Measurements from ENCODE around the gene CLEC5A.
"Not testable (repeated sequence)": the region's sequence is repeated elsewhere in the genome, so short reads cannot be mapped to it uniquely, and the experiment has no call there.

CLEC5A gene

DNA sequence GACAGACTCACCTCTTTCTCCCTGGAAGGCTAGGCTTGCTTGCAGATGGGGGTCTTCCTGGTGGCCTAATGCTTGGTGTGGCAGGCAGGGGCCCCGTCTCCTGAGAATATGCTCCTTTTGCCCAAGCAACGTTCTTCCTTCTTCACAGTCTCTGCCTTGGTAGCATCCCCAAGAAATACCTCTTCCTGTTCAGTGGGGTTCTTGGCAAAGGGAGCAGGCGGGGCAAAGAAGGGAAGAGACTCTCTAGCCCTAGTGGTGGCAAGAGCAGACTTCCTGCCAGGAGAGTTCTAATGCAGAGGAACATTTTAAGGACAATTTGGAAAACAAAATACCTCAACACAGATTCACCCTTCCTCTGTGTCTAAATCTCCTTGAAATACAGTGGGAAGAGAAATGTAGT, at the start of gene CLEC5A:
Gene CLEC5A (minus strand): TSS at position 179 of the 400 bp plus-strand sequence. CDS start 682 bp downstream, outside the sequence.
- no peak for DNase-seq (ENCODE audit: low spot score)

DNA sequence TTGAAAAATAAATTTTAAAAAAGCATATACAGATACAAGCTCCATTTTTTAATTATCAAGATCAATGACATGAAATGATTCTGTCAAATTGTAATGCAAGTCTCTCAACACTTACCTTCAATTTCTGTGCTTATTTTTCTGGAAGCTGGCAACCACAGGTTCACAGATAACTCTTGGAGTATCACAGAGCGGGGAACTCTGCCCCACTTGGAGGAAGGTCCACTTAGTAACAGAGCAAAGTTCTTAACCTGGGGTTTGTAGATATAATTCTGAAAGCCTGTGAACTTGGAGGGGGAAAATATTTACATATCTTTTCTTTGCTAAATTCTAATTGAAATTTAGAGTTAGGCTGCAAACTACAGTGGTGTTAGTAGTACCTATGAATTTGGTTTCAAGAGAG, 46.6 kb upstream of the CLEC5A start:
- DNase-seq (ENCODE audit: low spot score): no peak

DNA sequence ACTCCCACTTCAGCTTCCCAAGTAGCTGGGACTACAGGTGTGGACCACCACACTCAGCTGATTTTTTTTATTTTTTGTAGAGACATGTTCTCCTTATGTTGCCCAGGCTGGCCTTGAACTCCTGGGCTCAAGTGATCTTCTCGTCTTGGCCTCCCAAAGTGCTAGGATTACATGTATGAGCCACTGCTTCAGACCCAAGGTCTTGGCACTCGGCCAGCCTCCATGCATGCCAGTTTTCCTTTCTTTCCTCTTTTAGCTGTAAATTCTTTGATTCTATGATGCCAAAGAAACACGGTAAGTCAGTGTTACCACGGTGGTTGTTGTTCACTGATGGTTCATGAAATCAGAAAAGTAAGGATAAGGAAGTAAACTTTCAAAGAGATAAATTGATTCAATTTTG, 45.9 kb upstream of the CLEC5A start:
- no peak for DNase-seq (ENCODE audit: low spot score)

DNA sequence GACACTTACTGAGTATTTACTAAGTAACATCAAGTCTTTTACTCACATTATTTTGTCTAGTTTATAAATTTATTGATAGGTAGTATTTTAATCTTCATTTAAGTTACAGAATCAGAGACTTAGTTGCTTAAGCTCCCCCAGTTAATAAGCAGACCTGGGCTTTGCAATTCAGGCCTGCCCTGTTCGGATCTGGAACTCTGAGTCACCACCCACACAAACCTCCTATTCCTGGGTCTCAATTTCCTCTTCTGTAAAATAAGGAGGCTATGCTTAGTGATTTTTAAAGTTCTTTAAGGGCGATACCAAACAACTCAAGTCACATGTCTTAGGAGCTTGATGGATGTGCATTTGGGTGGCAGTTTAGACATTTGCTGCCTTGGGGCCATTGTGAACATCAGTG, 45.4 kb upstream of the CLEC5A start:
- DNase-seq (ENCODE audit: low spot score): no peak

DNA sequence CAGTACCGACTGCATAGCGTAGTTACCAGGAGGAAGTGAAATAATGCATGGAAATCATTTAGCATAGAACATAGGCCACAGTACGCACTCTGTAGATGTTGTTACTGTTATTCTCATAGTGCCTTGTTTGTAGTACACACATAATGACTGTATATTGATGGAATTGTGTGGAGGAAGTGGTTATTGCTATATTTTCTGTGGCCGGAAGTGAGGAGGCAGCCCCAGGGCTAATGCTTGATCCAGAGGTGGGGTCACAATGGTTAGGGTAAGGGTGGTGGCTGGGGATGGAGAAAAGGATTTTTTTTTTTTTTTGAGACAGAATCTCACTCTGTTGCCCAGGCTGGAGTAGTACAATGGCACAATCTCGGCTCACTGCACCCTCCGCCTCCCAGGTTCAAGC, 44.4 kb upstream of the CLEC5A start:
- no peak for DNase-seq (ENCODE audit: low spot score)

DNA sequence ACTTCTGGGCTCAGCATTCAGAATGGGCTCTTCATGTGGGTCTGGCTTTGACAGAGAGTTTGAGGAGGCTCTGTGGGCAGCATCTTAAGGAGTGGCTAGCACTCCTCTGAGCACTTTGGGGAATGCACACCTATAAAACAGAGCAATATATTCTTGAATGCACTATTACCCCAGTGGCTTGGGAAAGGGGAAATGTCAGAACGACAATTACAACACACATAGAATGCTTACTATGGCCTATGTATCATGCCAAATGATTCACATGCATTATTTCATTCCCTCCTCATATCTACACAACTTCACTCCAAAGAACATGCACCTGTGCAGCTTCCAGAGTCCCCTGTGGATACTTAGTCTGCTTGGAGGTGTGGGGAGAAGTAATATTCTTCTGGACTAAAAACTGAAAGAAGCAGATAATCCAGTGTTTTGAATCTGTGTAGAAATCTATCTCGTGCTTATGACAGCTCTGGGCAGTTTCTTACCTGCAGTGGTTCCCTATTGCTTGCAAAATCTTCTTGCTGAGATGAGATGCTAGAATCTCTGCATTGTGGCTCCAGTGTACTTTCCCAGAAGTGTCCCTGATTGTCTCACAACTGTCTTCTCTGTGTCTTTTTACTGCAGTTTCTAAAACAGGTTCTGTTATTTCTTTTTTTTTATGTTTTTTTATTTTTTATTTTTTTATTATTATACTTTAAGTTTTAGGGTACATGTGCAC, 43.4 kb upstream of the CLEC5A start:
- DNase-seq (ENCODE audit: low spot score): no peak

DNA sequence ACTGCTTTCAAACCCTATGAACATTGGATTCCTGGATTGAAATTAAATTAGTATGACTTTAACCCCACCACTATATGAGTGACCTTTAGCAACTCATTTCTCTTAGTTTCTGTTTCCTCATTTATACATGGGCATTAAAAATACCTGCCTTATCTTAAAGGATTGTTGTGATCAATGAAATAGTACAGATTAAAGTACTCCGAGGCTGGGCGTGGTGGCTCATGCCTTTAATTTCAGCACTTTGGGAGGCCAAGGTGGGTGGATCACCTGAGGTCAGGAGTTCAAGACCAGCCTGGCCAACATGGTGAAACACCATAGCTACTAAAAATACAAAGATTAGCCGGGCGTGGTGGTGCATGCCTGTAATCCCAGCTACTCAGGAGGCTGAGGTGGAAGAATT, 41.0 kb upstream of the CLEC5A start:
- not testable (repeated sequence) for DNase-seq (ENCODE audit: low spot score)

DNA sequence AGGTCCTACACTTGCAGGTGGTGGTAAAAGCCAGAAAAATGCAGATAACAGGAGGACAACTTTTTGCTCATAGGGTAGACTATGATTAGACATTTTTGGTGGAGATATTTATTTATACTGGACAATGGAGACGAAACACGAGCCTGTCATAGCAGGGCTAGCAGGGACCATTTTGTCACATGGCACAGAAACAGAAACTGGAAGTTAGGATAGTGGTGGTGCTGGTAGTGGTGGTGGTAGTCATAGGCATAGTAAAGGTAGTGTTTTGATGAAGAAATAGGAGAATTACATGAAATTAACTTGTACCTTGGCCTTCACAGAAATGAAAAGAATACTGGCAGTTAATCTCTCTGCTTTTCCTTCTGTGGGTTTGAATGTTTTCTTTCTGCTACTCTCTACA, 40.1 kb upstream of the CLEC5A start:
- no peak for DNase-seq (ENCODE audit: low spot score)

DNA sequence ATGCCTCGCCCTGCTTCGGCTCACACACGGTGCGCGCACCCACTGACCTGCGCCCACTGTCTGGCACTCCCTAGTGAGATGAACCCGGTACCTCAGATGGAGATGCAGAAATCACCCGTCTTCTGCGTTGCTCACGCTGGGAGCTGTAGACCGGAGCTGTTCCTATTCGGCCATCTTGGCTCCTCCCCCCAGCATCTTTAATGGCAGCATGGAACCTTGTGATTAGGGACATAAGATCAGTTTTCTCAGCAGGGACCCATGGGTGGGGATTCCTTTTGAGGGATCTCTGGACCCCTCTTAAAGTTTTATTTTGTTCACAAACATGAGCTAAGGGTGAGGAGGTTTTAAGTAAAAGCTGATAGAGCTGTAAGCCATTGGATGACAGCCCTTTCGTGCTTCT, 39.2 kb upstream of the CLEC5A start:
- DNase-seq (ENCODE audit: low spot score): not testable (repeated sequence)

DNA sequence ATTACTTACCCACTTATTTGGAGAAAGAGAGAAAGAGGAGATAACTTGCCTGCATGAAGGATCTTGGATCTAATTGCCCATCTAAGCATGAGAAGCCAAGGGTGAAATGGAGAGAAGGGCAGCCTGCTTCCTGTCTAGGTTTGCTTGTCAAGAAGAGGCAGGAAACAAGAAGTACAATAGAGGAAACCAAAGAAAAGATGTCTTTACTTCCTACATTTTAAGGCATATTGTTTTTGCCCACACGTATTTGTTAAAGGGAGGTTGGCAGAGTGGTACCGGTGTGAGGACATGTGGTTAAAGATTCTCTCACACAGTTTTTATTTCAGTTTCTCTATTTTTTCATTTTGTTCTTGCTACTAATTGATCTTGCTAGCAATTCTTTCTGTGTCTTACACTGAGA, 32.8 kb upstream of the CLEC5A start:
- DNase-seq (ENCODE audit: low spot score): no peak

DNA sequence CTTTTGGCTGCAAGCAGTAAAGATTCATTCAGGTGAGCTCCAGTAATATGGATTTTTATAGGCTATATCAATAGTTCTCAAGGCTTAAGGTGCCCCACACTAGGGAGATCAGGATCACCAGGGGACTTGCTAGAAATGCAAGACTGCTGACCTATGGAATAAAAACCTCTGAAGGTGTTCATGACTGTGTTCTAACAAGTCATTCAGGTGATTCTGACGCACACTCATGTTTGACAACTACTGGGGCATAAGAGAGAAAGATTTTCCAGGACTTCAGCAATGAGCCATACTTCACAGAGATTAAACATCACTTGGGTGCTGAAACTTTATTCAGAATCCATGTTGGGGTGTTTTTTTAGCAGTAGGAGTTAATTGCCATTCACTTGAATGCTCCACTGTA, 31.6 kb upstream of the CLEC5A start:
- DNase-seq (ENCODE audit: low spot score): no peak

DNA sequence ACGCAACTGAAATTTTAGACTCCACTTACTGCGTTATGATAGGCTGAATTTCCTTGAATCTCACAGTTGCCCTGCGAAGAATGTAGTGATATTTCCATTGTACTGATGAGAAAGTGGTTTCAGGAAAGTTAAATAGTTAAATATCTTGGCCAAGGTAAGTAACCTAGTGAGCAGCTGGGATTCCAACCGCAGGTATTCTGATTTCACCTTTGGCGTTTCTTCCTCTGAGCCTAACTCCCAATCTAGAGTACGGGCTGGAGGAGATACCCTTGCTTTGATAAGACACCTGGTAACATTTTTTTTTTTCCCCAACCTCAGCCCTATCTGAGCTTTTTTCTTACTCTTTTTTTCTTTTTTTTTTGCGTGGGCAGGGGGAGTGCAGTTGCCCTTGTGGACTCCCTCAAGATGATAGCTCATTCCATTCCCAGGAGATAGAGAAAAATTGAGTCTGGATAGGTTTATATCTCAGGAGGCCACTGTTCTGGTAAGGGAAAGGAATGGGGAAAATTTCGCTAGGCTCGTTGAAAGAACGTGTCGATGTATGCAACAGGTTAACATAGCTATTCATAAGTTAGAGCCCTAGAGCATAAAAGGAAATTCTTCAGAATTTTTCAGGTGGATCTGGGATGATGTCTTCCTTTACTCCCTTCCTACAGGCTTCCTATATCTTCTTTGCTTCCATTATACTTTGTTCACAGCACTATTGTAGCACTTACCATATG, 29.9 kb upstream of the CLEC5A start:
- no peak for DNase-seq (ENCODE audit: low spot score)

DNA sequence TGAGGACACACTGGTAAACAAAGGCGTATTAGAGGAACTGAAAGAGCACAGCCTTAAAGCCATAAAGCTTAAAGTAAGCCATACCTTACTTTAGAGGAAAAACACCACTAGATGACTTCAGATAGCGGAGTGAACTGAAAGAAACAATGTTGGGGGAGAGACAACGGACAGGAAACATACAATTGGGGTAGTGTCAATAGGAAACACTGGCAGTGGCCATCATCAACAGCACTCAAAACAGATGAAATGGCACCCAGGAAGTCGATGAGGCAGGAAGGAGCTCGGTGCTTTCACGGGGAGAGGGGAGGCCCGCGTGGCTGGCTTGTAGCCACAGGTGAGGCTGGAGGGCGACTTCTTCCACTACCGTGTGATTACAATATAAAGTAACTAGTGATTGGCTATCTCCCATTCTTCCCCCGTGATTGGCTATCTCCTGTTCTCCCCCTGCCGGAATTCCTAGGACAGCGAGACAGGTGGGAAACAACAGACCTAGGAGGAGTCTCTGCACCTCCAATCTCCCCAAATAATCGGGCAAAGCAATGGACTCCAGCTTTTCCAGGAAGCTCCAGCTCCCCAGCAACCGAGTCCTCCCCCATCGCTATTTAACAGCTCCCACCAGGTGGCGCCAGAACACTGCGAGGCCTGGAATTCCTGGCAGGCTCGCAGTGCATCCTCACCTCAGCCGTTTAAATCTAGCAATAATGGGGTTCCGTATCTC, 29.2 kb upstream of the CLEC5A start:
- peak; percentile 88 for DNase-seq (ENCODE audit: low spot score)

DNA sequence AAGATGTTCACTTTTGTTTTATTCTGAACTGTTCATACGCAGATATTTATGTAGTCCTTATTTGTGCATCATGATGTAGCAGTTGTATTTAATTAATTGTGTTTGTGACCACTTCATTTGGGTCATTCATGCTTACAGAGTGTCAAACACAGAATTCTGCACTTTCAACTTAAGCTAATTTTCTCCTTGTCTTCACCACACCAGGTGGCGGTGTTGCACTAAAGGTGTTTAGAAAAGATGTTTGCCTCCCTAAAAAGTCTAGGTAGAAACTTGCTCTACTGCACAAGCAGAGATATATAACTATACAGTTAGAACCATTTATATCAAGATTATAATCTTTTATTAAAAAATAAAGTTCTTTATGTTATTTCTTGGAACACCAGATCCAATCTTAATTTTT, 28.1 kb upstream of the CLEC5A start:
- DNase-seq (ENCODE audit: low spot score): no peak

DNA sequence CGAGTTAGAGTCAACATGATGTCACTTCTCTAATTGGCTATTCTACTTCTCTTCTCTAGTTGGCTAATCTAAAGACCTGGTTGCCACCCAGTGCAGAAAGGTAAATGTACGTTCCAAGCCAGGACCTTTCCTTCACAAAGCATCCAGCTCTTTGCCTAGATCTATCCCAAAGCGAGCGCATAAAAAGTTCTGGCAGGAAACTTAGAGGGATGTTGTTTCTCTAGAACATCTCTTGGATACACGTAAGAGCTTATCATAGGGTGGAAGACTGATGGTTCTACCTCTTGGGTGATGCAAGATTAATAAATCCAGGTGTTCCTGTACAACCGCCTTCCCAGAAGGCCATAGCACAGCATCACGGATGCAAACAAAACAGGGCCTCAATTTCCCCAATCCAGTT, 26.9 kb upstream of the CLEC5A start, which contains the start of gene TAS2R38:
Gene TAS2R38 (minus strand): TSS at position 101 of the 400 bp plus-strand sequence. CDS start 84 bp downstream, at position 17.
- DNase-seq (ENCODE audit: low spot score): no peak

DNA sequence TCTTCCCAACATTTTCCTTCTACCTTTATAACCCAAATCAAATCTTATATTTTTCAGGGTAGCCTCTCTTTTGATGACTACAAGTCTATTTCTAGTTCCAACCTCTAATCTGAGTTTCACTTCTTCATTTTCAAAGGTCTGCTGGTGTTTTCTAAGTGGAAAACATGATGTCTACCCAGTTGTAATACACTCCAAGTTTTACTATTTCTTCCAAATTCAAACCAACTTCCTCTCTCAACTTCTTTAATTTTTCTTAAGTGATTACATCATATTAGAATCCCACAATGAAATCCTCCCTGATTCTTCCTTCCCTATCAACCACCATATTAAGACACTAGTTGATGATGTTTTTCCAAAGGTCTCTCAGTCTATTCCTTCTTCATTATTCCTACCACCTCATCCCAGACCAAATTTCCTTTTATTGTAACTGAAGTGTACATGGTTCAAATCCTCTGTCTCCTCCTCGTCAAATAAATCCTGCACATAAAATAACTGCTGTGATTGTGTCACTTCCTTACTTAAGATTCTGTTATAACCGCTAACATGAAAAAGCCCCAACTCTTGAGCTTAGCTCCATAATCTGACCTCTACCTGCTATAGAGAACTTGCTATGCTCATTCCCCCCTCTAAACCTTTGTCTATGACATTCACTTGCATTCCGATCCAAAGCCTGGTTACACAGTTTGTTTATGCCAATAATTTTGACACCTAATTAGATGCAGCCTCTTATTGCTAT, 14.1 kb upstream of the CLEC5A start:
- no peak for DNase-seq (ENCODE audit: low spot score)

DNA sequence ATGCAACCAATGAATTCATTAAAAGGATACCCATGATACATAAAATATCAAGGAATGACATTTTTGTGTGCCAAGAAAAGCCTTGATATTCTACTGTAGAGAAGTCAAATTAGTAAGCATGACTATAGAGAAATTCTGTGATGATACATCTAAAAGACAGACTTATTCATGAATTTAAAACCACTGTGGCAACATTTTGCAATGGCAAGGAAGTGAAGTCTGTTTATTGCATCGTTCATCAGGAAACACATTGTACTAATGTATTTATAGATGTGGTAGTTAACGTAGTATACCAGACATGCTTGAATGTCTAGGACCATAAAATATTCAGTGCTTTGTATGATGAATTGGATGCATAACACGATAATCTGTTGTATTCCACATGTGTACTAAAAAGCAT, 9.3 kb upstream of the CLEC5A start:
- no peak for DNase-seq (ENCODE audit: low spot score)

DNA sequence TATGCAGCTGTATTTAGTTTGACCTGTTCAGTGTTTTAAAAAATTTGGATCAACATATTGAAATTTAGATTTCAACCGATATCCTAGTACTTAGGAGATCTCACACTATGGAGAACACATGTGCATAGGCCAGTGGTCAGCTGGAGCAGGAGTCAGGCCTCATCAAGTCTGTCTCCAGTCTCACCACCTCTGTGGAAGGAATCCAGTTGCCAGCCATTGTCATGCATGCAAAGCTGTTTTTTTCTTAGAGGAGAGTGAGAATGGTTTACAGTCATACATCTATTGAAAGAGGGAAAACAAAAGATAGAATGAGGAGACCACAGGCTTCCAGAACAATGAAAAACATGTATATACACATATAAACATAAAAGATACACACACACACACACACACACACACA, 7.6 kb upstream of the CLEC5A start:
- DNase-seq (ENCODE audit: low spot score): peak; percentile 38

DNA sequence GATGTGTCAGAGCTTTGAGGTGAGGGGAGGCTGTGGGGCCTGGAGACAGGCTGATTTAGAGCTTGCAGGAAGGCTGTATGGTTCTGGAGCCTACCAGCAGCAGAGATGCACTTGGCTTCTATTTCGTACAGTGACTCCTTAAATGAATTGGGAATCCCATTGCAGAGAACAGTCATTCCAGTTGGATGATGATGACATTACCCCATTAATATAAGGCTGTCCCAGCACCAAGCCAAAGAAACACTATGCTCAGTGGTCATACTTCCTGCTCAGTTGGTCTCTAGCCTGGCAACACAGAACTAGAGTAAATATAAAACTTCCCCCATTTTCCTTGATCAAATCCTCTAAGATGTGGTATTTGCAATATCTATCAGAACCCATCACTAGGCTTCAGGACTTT, 5.7 kb upstream of the CLEC5A start:
- DNase-seq (ENCODE audit: low spot score): no peak

DNA sequence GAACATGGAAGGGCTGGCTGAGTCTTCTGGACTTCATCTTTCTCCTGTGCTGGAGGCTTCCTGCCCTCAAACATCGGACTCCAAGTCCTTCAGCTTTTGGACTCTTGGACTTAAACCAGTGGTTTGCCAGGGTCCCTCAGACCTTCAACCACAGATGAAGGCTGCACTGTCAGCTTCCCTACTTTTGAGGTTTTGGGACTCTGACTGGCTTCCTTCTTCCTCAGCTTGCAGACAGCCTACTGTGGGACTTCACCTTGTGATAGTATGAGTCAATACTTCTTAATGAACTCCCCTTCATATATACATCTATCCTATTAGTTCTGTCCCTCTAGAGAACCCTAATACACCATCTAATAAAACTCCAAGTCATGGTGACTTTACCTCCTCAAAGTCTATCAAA, 4.0 kb upstream of the CLEC5A start:
- DNase-seq (ENCODE audit: low spot score): no peak

DNA sequence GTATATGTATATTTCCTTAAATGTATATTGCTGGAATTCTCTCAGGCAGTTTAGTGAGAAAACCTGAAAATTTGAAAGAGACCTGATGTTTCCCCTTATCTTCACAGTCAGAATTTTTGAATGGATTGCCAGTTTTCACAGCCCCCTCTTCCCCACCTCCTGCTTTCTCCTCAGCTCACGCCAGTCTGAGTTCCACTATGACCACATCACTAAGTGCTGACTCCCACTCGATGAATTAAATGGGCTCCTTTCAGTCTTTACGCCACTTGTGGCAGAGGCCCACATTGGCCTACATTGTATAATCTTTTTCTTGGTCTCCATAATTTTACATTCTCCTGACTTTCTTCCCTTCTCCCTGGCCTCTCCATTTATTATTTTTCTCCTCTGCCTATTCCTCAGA, 3.1 kb upstream of the CLEC5A start:
- DNase-seq (ENCODE audit: low spot score): no peak

DNA sequence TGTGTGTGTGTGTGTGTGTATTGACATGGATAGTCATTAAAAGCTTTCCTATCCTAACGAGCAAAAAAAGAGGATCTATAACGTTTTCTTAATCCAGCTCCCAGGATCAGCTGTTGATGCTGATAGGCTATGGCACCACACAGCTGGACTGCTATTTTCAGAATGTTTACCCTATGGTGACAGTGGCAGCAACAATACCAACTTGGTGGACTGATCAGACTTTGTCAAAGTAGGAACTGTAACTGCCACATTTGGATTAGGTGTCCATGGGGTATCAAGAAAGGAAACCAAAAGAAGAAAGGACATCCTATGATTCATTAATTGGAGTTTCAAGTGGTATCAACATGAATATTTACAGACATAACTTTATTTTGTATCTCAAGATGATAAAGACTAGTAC, 2.7 kb upstream of the CLEC5A start:
- DNase-seq (ENCODE audit: low spot score): no peak

Data from iPS-NIHi11 (cell line).